Measurements from ENCODE around the gene DKKL1.

DNA sequence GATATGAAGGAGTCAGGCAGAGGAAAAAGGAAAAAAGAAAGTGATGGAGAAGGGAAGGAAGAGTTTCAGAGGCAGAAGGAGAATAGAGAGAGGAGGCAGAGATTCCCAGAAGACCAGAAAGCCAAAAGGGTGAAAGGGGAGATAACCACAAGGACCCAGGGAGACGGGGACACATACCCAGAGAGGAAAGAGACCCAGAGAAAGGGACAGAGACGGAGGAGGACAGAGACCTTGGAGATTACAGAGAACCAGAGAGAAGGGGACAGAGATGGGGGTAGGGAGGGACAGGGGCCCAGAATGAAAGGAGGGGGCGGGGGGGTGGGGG is 58.2 kb downstream of the DKKL1 start:
- TF ChIP-seq, protein P1, sequence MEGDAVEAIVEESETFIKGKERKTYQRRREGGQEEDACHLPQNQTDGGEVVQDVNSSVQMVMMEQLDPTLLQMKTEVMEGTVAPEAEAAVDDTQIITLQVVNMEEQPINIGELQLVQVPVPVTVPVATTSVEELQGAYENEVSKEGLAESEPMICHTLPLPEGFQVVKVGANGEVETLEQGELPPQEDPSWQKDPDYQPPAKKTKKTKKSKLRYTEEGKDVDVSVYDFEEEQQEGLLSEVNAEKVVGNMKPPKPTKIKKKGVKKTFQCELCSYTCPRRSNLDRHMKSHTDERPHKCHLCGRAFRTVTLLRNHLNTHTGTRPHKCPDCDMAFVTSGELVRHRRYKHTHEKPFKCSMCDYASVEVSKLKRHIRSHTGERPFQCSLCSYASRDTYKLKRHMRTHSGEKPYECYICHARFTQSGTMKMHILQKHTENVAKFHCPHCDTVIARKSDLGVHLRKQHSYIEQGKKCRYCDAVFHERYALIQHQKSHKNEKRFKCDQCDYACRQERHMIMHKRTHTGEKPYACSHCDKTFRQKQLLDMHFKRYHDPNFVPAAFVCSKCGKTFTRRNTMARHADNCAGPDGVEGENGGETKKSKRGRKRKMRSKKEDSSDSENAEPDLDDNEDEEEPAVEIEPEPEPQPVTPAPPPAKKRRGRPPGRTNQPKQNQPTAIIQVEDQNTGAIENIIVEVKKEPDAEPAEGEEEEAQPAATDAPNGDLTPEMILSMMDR (optimal IDR thresholded peaks at IDR 0.05 in 1 of 3, IDR thresholded peaks at IDR 0.05 in 1 of 3, conservative IDR thresholded peaks at IDR 0.05 in 1 of 3; ENCODE audit: extremely low read depth in 1 of 3, insufficient read depth in 2 of 3, low read length in 3 of 3): no peak
- no peak for TF ChIP-seq EZH2 (IDR thresholded peaks at IDR 0.05; ENCODE audit: low read length)

Data from keratinocyte (primary cell).